NCI-H524 treated with DMSO at 0.1 percent for 48 hours (cell line): Measurements from ENCODE around the gene CPNE5.

Experiments used
- DNase-seq: peaks from one replicate; lab custom pipeline; 2025; lab: John Stamatoyannopoulos, UW

The CPNE5 gene

GRCh38 chr6:36700071-36700812 lies 139.0 kb downstream of the CPNE5 start:
- DNase-seq, result no peak

- DNase-seq, result no peak
Measured at GRCh38 chr6:36699348-36699747, 139.9 kb downstream of the CPNE5 start.

GRCh38 chr6:36698871-36699271 lies 140.4 kb downstream of the CPNE5 start:
- DNase-seq, result no peak

- DNase-seq, result no peak
Measured at GRCh38 chr6:36698196-36698595, 141.0 kb downstream of the CPNE5 start.

GRCh38 chr6:36697481-36697903 lies 141.8 kb downstream of the CPNE5 start, which contains the start of gene RAB44:
Gene RAB44 (plus strand): TSS chr6:36697826. CDS start chr6:36704236, 6,410 bp downstream.
- no peak for DNase-seq

- no peak for DNase-seq
Measured at GRCh38 chr6:36695414-36695813, 143.8 kb downstream of the CPNE5 start.

GRCh38 chr6:36694616-36695015 lies 144.6 kb downstream of the CPNE5 start:
- no peak for DNase-seq

- DNase-seq, result no peak
Measured at GRCh38 chr6:36692861-36693702, 146.2 kb downstream of the CPNE5 start.

GRCh38 chr6:36692220-36692619 lies 147.0 kb downstream of the CPNE5 start:
- no peak for DNase-seq

GRCh38 chr6:36691612-36692011 lies 147.6 kb downstream of the CPNE5 start:
- no peak for DNase-seq

GRCh38 chr6:36691011-36691410 lies 148.2 kb downstream of the CPNE5 start:
- DNase-seq, result no peak
